IgD-negative memory B cell (primary cell): Measurements from ENCODE around the gene SLC22A8. TPM values are rescaled to one million over a fixed set of nuclear protein-coding genes. Genes with fewer than 3 reads are reported as not detected.

Experiments
- H3K27ac Mint-ChIP-seq, 3 donors: one replicate each; pipeline ENCODE4 v1.8.0; 2020 to 2022; ENCODE audit warnings: mild to moderate bottlenecking in 3 of 3, mixed read lengths in 3 of 3, moderate library complexity in 1 of 3
- H3K27me3 Mint-ChIP-seq: one replicate; pipeline ENCODE4 v1.8.0; 2021; ENCODE audit warnings: mixed read lengths
- H3K36me3 Mint-ChIP-seq: one replicate; pipeline ENCODE4 v1.8.0; 2020; ENCODE audit warnings: mild to moderate bottlenecking, mixed read lengths
- H3K4me1 Mint-ChIP-seq, 3 donors: one replicate each; pipeline ENCODE4 v1.8.0; 2020 to 2022; ENCODE audit warnings: mixed read lengths in 3 of 3, mild to moderate bottlenecking in 1 of 3
- H3K4me3 Mint-ChIP-seq, 4 donors: one replicate each; pipeline ENCODE4 v1.8.0; 2020 to 2022; ENCODE audit warnings: mild to moderate bottlenecking in 4 of 4, mixed read lengths in 4 of 4, moderate library complexity in 3 of 4
- H3K9me3 Mint-ChIP-seq, 3 donors: one replicate each; pipeline ENCODE4 v1.8.0; 2020 to 2021; ENCODE audit warnings: mixed read lengths in 3 of 3, mild to moderate bottlenecking in 1 of 3
- polyA plus RNA-seq: library from polyadenylated mRNA; unstranded; fragments of 300-500 nt; fragmentation: Illumina TruSeq; gene quantifications from one replicate; pipeline ENCODE4 v1.2.3, GENCODE V29; 2021

Gene SLC22A8
- polyA plus RNA-seq, 1 donor from 2014 or later = not detected

- H3K27ac Mint-ChIP-seq = no peak overlapping the region
- H3K9me3 Mint-ChIP-seq = no peaks in the 10 kb centered on the region
- no peaks in the 10 kb centered on the region for H3K4me1 Mint-ChIP-seq
- no peaks in the 10 kb centered on the region for H3K36me3 Mint-ChIP-seq
- peaks cover 7% of the 10 kb centered on the region for H3K27me3 Mint-ChIP-seq
- no peak overlapping the region for H3K4me3 Mint-ChIP-seq
Observed at GRCh38 chr11:63010934-63011439, 4.7 kb downstream of the SLC22A8 start.

DNA sequence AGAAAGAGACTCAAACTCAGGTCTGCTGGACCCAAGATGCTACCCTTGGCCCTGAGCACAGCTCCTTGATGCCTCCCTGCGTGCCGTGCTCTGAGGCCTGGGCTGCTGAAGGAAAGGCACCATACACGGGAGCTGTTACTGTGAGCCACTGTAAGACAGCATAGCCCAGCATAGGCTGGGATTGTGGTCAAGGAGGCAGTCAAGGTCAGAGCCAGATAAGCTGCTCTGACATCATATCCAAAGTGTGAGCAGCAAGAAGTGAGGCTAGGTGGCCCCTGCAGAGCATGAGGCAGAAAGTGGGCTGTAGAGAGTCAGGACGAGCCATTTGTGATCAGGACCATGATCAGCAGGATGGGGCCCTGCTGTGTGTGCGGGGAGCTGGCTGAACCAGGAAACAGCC lies 7.7 kb downstream of the SLC22A8 start:
- Mint-ChIP-seq H3K27me3 (no peaks in the 10 kb centered on the region), H3K9me3 (no peaks in the 10 kb centered on the region), H3K36me3 (no peaks in the 10 kb centered on the region), H3K27ac (no peak overlapping the region), H3K4me1 (peaks cover 0 to 2% (median 0%) of the 10 kb centered on the region in 3 donors), H3K4me3 (no peak overlapping the region)

DNA sequence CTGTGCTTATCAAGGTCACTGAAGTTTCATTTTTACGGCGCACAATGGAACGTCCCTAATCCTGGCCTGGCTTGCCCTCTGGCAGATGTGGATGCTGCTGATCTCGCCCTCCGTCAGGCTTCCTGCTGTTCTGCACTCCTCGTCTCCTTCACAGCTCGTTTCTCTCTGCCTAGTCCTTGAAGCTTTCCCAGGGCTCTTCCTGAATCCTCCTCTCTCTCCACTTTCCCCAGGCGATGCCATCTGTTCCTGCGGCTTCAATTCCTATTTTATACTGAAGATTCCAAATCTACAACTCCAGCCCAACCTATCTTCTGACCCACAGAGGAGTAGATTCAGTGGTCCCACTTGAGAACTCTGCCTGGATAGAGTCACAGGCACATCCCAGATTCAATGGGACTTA lies 14.2 kb downstream of the SLC22A8 start:
- peaks cover 0 to 2% (median 0%) of the 10 kb centered on the region in 3 donors for H3K4me1 Mint-ChIP-seq
- no peak overlapping the region for H3K27ac Mint-ChIP-seq
- H3K9me3 Mint-ChIP-seq = no peaks in the 10 kb centered on the region
- peaks cover 7% of the 10 kb centered on the region for H3K27me3 Mint-ChIP-seq
- H3K4me3 Mint-ChIP-seq = no peak overlapping the region
- peaks cover 1% of the 10 kb centered on the region for H3K36me3 Mint-ChIP-seq

GRCh38 chr11:62999649-63000048 lies 16.0 kb downstream of the SLC22A8 start:
- Mint-ChIP-seq H3K4me1 (no peaks in the 10 kb centered on the region), H3K27ac (no peak overlapping the region), H3K36me3 (peaks cover 1% of the 10 kb centered on the region), H3K9me3 (no peaks in the 10 kb centered on the region), H3K27me3 (peaks cover 12% of the 10 kb centered on the region), H3K4me3 (no peak overlapping the region)

DNA sequence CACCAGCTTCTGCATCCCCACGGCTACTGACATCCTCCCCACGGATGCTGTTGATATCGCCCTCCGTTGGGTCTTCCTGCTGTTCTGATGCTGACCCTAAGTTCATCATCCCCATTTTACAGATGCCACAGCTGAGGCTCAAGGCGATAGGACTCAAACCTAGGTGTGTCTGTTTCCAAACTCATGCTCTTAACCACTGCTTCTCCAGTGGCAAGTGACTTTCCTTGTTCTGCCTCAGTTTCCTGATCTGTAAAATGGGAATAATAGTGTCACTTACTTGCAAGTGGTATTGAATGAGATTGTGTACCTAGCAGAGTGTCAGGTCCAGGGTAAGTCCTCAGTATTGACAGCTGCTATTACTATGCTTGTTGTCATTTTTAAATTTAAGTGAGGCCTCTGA lies 16.5 kb downstream of the SLC22A8 start:
- H3K4me1 Mint-ChIP-seq = no peaks in the 10 kb centered on the region
- peaks cover 1% of the 10 kb centered on the region for H3K36me3 Mint-ChIP-seq
- H3K9me3 Mint-ChIP-seq = no peaks in the 10 kb centered on the region
- no peak overlapping the region for H3K27ac Mint-ChIP-seq
- H3K27me3 Mint-ChIP-seq = peaks cover 12% of the 10 kb centered on the region
- H3K4me3 Mint-ChIP-seq = no peak overlapping the region

DNA sequence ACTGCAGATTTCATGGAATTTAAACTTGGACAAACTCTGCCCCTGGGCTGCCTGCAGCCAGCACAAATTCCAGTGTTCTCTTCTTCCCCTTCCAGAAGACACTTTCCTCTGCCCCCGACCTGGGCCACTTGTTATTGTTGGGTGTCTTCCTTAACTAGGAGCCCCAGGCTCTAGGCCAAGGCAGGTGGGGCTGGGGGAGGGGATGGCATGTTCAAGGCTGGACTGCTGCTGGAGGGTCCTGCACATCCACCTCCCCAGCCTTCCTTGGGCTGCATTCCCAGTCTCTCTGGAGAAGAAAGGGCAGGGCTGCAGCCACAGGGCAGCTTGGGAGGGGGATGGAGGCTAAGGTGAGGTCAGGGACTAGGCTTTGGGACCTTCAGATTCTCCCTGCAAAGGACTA lies 19.4 kb downstream of the SLC22A8 start:
- H3K4me3 Mint-ChIP-seq = no peak overlapping the region
- peaks cover 0 to 1% (median 0%) of the 10 kb centered on the region in 3 donors for H3K4me1 Mint-ChIP-seq
- H3K9me3 Mint-ChIP-seq = no peaks in the 10 kb centered on the region
- H3K27me3 Mint-ChIP-seq = peaks cover 16% of the 10 kb centered on the region
- H3K27ac Mint-ChIP-seq = no peak overlapping the region
- H3K36me3 Mint-ChIP-seq = peaks cover 1% of the 10 kb centered on the region

- H3K4me1 Mint-ChIP-seq = peaks cover 0 to 1% (median 0%) of the 10 kb centered on the region in 3 donors
- H3K27ac Mint-ChIP-seq = no peak overlapping the region
- no peaks in the 10 kb centered on the region for H3K9me3 Mint-ChIP-seq
- H3K27me3 Mint-ChIP-seq = peaks cover 16% of the 10 kb centered on the region
- H3K4me3 Mint-ChIP-seq = no peak overlapping the region
- peaks cover 1% of the 10 kb centered on the region for H3K36me3 Mint-ChIP-seq
Observed at GRCh38 chr11:62994775-62995174, 20.9 kb downstream of the SLC22A8 start.

GRCh38 chr11:62988276-62988675 lies 27.4 kb downstream of the SLC22A8 start:
- Mint-ChIP-seq H3K4me1 (peaks cover 0 to 1% (median 0%) of the 10 kb centered on the region in 3 donors), H3K36me3 (no peaks in the 10 kb centered on the region), H3K4me3 (no peak overlapping the region), H3K27me3 (peaks cover 10% of the 10 kb centered on the region), H3K9me3 (no peaks in the 10 kb centered on the region), H3K27ac (no peak overlapping the region)

GRCh38 chr11:62985041-62985750 lies 30.4 kb downstream of the SLC22A8 start:
- Mint-ChIP-seq H3K36me3 (no peaks in the 10 kb centered on the region), H3K27ac (no peak overlapping the region), H3K4me1 (no peaks in the 10 kb centered on the region), H3K9me3 (no peaks in the 10 kb centered on the region), H3K27me3 (peaks cover 8% of the 10 kb centered on the region), H3K4me3 (no peak overlapping the region)

DNA sequence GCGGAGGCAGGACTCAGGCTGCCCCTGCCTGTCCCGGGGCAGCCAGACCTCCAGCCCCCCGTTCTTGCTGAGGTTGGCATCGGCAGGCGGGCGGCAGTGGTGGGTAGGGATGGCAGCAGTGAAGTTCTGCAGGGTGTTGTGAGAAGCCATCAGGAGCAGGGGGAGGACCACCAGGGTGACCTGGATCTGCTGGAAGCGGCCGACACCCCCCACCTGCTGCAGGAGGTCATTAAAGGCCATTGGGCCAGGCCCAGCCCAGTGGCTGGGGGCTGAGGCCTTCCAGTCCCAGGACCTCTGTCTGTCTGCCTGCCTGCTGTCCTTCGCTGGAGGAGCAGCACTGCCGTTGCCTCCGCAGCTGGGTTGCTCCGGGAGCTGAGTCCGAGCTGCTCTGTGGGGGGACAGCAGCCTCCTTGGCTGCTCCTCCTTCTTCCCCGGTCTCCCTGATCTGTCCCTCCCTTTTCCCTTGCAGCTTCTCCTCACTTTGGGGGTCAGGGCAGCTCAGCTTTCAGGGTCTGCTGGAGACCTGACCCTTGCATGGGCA lies 31.1 kb downstream of the SLC22A8 start, which contains the start of gene SLC22A6:
Gene SLC22A6, minus strand, starts transcription at position 517 of the 541 bp plus-strand sequence. Its CDS starts 277 bp downstream, at position 240.
- Mint-ChIP-seq H3K4me3 (no peak within 1 kb of the TSS), H3K36me3 (no peaks in the 10 kb centered on the region), H3K27me3 (peaks cover 8% of the 10 kb centered on the region), H3K9me3 (no peaks in the 10 kb centered on the region), H3K4me1 (no peaks in the 10 kb centered on the region), H3K27ac (no peak within 1 kb of the TSS)

DNA sequence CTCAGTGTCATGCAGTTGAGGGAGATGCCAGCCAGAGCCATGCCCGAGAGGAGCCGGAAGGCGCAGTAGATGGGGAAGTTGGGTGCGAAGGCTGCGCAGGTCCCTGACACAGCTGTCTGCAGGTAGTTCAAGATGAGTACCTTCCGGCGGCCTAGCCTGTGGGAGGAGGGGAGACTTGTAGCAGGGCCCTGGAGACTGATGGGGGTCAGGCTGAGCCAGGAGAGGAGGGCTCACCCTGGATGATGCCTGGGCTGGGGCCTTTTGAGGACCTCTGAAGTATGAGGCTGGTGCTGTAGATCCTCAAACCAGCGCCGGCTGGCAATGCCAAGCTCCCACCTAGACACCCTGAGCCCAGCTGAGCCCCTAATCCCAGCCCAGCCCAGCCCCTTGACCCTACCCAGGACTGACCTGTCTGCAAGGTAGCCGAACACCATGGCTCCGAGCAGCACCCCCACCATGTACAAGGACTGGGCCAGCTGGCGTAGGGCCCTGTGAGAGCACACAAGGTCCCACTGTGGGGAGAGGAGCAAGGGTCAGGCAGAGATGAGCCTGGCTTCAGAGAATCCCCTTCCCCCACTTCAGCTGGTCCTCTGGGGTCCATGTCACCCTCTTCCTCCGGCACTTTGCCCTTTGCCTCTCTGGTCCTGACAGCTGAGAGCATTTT lies 32.0 kb downstream of the SLC22A8 start:
- H3K4me3 Mint-ChIP-seq = no peak overlapping the region
- H3K36me3 Mint-ChIP-seq = no peaks in the 10 kb centered on the region
- no peak overlapping the region for H3K27ac Mint-ChIP-seq
- H3K9me3 Mint-ChIP-seq = no peaks in the 10 kb centered on the region
- H3K27me3 Mint-ChIP-seq = peaks cover 8% of the 10 kb centered on the region
- no peaks in the 10 kb centered on the region for H3K4me1 Mint-ChIP-seq

GRCh38 chr11:62981743-62982142 lies 33.9 kb downstream of the SLC22A8 start:
- Mint-ChIP-seq H3K9me3 (no peaks in the 10 kb centered on the region), H3K4me1 (no peaks in the 10 kb centered on the region), H3K27me3 (peaks cover 7% of the 10 kb centered on the region), H3K4me3 (no peak overlapping the region), H3K27ac (no peak overlapping the region), H3K36me3 (no peaks in the 10 kb centered on the region)

DNA sequence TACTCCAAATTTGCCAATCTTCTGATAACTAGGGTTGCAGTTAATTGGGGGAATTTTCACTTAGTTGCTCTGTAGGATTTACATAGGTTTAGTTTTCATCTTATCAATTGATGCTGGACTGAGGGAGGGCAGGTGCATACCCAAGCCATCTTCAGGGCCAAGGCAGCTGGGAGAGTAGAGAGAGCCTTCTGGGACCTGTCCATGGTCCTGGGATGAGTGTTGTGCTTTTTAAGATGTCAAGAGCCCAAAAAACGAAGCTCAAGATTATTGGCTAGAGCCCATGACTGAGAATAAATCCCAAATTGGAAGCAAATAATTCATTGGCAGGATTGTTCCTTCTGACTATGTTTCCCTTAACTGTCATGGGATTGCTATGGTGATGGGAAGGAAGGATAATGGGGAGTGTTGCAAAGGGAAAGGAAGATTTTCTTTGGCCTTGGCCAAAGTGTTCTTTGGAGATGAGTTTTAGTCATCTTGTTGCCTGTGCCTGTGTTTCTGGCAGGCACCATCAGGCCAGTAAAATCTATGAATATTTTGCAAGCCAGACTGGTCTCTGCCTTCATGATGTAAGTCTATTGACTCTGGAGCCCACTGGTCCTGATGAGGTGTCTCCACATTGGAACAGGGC lies 35.4 kb downstream of the SLC22A8 start:
- peaks cover 2% of the 10 kb centered on the region for H3K27me3 Mint-ChIP-seq
- H3K36me3 Mint-ChIP-seq = no peaks in the 10 kb centered on the region
- H3K4me1 Mint-ChIP-seq = no peaks in the 10 kb centered on the region
- H3K27ac Mint-ChIP-seq = no peak overlapping the region
- H3K9me3 Mint-ChIP-seq = no peaks in the 10 kb centered on the region
- H3K4me3 Mint-ChIP-seq = no peak overlapping the region

- Mint-ChIP-seq H3K36me3 (no peaks in the 10 kb centered on the region), H3K27me3 (peaks cover 4% of the 10 kb centered on the region), H3K27ac (no peak overlapping the region), H3K4me3 (no peak overlapping the region), H3K4me1 (no peaks in the 10 kb centered on the region), H3K9me3 (no peaks in the 10 kb centered on the region)
Observed at GRCh38 chr11:62976109-62976508, 39.5 kb downstream of the SLC22A8 start.

DNA sequence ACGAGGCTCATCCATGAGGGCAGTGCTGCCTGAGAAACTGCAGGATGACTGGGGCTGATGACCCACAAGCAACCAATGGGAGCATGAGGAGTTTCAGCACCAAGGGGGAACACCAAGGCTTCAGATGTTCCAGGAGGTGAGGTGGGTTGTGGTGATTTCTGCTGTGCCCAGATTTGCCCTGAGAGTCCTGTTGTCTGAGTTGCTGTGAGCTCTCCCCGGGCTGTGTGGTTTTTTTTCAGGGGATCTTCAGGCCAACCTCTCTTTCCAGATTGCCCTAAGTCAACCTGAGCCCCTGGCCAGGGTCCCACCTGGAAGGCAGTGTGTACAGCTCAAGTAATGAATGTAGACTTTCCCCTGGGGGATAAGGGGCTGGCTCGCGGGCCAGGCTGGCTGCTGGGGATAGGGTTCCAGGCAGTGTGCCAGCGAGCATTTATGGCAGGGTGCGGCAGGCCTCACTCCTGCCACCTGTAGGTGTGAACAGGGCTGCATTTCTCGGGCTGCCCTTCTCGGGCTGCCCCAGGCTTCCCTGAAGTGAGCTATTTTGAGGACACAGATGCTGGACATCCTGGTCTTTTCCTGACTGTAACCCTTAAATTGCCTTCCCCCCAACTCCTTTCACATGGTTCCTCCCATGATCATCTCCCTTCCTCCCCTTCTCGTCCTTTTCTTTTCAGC lies 40.7 kb downstream of the SLC22A8 start:
- Mint-ChIP-seq H3K4me1 (no peaks in the 10 kb centered on the region), H3K9me3 (no peaks in the 10 kb centered on the region), H3K36me3 (no peaks in the 10 kb centered on the region), H3K27ac (no peak overlapping the region), H3K27me3 (peaks cover 3% of the 10 kb centered on the region), H3K4me3 (no peak overlapping the region)
